PC-9 (cell line): Measurements from ENCODE around the gene GAP43. TPM values are rescaled to one million over a fixed set of nuclear protein-coding genes. Genes with fewer than 3 reads are reported as not detected.

ENCODE experiments used
- BruUV-seq: library from RNA; stranded (reverse); fragments of 400-500 nt; replicated peaks from 2 replicates; lab custom pipeline; 2021; lab: Mats Ljungman, UMichigan
- CTCF ChIA-PET: fragments of 300-600 bp; sonication (Branson Sonifier 250); formaldehyde crosslinking; loops from one replicate; lab custom pipeline; 2022; ENCODE audit warnings: antibody characterized with exemption; lab: Charles Lee
- POLR2A ChIA-PET: fragments of 300-600 bp; sonication (Branson Sonifier 250); formaldehyde crosslinking; loops from one replicate; lab custom pipeline; 2022; ENCODE audit warnings: antibody characterized with exemption; ENCODE audit not compliant: unreplicated experiment; lab: Charles Lee
- DNase-seq, 2 experiments: peaks; one replicate each; pipeline versions ENCODE4 v3.0.0 to v3.0.0-alpha.2; 2015 to 2022; ENCODE audit warnings: mixed read lengths in 1 of 2
- H2AFZ ChIP-seq: fragments of 200-600 bp; sonication (generic); 2 replicates; pipeline ENCODE4 v1.8.1; 2017; ENCODE audit warnings: antibody characterized with exemption
- H3F3A ChIP-seq: fragments of 200-600 bp; sonication (generic); 2 replicates; pipeline ENCODE4 v1.8.1; 2017; ENCODE audit warnings: antibody characterized with exemption, mild to moderate bottlenecking, low read depth; ENCODE audit not compliant: insufficient read depth
- H3K27ac ChIP-seq: fragments of 200-600 bp; sonication (generic); 2 replicates; pipeline ENCODE4 v1.6.1; 2016; ENCODE audit warnings: mixed run types
- H3K27me3 ChIP-seq: fragments of 200-600 bp; sonication (generic); 2 replicates; pipeline ENCODE4 v1.6.1; 2016; ENCODE audit warnings: low read depth, mixed run types; ENCODE audit not compliant: insufficient read depth
- H3K36me3 ChIP-seq: fragments of 200-600 bp; sonication (generic); 2 replicates; pipeline ENCODE4 v1.6.1; 2016; ENCODE audit warnings: low read depth, mixed run types
- H3K4me1 ChIP-seq: fragments of 200-600 bp; sonication (generic); replicated peaks from 2 replicates; pipeline ENCODE4 v1.6.1; 2016; ENCODE audit warnings: mixed run types; ENCODE audit not compliant: insufficient read depth
- H3K4me2 ChIP-seq: fragments of 200-600 bp; sonication (generic); 2 replicates; pipeline ENCODE4 v1.6.1; 2017; ENCODE audit warnings: mixed run types
- H3K4me3 ChIP-seq: fragments of 200-600 bp; sonication (generic); 2 replicates; pipeline ENCODE4 v1.6.1; 2016; ENCODE audit warnings: mixed run types
- H3K79me2 ChIP-seq: fragments of 200-600 bp; sonication (generic); 2 replicates; pipeline ENCODE4 v1.6.1; 2017; ENCODE audit warnings: low read depth, mixed run types
- H3K9me2 ChIP-seq: fragments of 200-600 bp; sonication (generic); 2 replicates; pipeline ENCODE4 v1.8.1; 2017; ENCODE audit warnings: mild to moderate bottlenecking; ENCODE audit not compliant: insufficient read depth
- H3K9me3 ChIP-seq: fragments of 200-600 bp; sonication (generic); 2 replicates; pipeline ENCODE4 v1.8.1; 2016; ENCODE audit warnings: low read depth; ENCODE audit not compliant: insufficient read depth
- H4K20me1 ChIP-seq: fragments of 200-600 bp; sonication (generic); 2 replicates; pipeline ENCODE4 v1.8.1; 2017; ENCODE audit not compliant: insufficient read depth
- EZH2 ChIP-seq: fragments of 200-600 bp; sonication (generic); IDR thresholded peaks from 2 replicates; pipeline ENCODE4 v1.8.0; 2017; ENCODE audit warnings: antibody characterized with exemption, low read depth
- intact Hi-C: fragments of 100-400 bp; cut with micrococcal nuclease; formaldehyde crosslinking; loops from one replicate; pipeline ENCODE4 v1.10.0; 2022; ENCODE audit not compliant: unreplicated experiment
- total RNA-seq: library from RNA; stranded (reverse); gene quantifications from 2 replicates; pipeline ENCODE4 v1.2.3, GENCODE V29; 2021
- TF ChIP-seq, protein P1 (sequence below): fragments of 200-600 bp; sonication (generic); conservative IDR thresholded peaks from 2 replicates; pipeline ENCODE4 v1.6.1; 2017; ENCODE audit warnings: mixed run types, antibody characterized with exemption, mild to moderate bottlenecking, moderate library complexity

The GAP43 gene
- total RNA-seq, 1 experiment from 2014 or later: not detected

DNA sequence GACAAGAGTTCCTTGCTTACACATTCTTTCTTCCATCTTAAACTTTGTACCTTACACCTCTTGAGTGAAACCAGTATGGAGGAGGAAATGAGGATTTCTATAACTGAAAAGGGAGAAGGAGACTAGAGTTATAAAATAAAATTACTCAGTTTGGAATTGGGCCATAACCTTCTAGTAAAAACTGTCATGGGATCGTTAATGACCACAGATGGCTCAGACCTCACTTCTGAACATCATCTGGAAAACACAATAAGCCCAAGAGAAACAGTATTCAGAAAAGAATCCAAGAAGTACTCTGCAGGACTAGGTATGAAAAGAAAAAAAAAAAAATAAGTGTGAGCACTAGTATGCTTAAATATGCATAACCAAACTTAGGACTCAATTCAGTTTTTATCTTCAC is 12.1 kb downstream of the GAP43 start:
- ChIA-PET CTCF (no interaction called here), POLR2A (no interaction called here)
- no TSS peak for BruUV-seq
- no peaks in the 10 kb centered on the region for H3F3A ChIP-seq
- no peak overlapping the region for H3K4me2 ChIP-seq
- no peaks in the 10 kb centered on the region for H3K9me2 ChIP-seq
- no peak overlapping the region for H2AFZ ChIP-seq
- H3K4me1 ChIP-seq: no peaks in the 10 kb centered on the region
- no peaks in the 10 kb centered on the region for H4K20me1 ChIP-seq
- intact Hi-C loops: no loop called here
- H3K9me3 ChIP-seq: no peaks in the 10 kb centered on the region
- H3K27ac ChIP-seq: no peak overlapping the region
- H3K27me3 ChIP-seq: no peaks in the 10 kb centered on the region
- H3K4me3 ChIP-seq: no peak overlapping the region
- no peak for DNase-seq
- H3K36me3 ChIP-seq: no peaks in the 10 kb centered on the region
- TF ChIP-seq, protein P1, sequence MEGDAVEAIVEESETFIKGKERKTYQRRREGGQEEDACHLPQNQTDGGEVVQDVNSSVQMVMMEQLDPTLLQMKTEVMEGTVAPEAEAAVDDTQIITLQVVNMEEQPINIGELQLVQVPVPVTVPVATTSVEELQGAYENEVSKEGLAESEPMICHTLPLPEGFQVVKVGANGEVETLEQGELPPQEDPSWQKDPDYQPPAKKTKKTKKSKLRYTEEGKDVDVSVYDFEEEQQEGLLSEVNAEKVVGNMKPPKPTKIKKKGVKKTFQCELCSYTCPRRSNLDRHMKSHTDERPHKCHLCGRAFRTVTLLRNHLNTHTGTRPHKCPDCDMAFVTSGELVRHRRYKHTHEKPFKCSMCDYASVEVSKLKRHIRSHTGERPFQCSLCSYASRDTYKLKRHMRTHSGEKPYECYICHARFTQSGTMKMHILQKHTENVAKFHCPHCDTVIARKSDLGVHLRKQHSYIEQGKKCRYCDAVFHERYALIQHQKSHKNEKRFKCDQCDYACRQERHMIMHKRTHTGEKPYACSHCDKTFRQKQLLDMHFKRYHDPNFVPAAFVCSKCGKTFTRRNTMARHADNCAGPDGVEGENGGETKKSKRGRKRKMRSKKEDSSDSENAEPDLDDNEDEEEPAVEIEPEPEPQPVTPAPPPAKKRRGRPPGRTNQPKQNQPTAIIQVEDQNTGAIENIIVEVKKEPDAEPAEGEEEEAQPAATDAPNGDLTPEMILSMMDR: no peak
- TF ChIP-seq EZH2: no peak
- no peaks in the 10 kb centered on the region for H3K79me2 ChIP-seq

DNA sequence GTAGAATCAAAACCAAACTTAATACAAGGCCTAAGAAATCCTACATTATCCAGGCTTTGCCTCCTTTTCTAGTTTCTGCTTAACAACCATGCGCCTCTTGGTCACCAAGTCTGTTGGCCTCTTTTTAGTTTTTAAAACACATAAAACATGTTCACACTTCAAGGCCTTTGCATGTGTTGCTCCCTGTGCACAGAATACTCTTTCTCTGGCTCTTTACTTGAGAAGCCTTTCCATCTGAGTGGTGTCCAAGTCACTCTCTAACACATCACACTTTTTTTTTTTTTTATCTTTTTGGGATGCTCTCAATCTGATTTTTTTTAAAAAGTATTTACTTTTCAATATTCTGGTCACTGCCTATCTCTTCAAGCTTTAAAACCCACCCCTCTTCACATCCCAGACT is 14.9 kb downstream of the GAP43 start:
- POLR2A ChIA-PET: no interaction called here
- H3K4me3 ChIP-seq: no peak overlapping the region
- no peaks in the 10 kb centered on the region for H3K9me2 ChIP-seq
- H3K4me1 ChIP-seq: no peaks in the 10 kb centered on the region
- intact Hi-C loops: no loop called here
- no peaks in the 10 kb centered on the region for H3K36me3 ChIP-seq
- BruUV-seq: no TSS peak
- CTCF ChIA-PET: no interaction called here
- TF ChIP-seq, protein P1: no peak
- TF ChIP-seq EZH2: no peak
- no peaks in the 10 kb centered on the region for H3F3A ChIP-seq
- no peaks in the 10 kb centered on the region for H4K20me1 ChIP-seq
- no peak overlapping the region for H2AFZ ChIP-seq
- DNase-seq: no peak
- no peak overlapping the region for H3K27ac ChIP-seq
- no peaks in the 10 kb centered on the region for H3K9me3 ChIP-seq
- no peak overlapping the region for H3K4me2 ChIP-seq
- H3K27me3 ChIP-seq: no peaks in the 10 kb centered on the region
- no peaks in the 10 kb centered on the region for H3K79me2 ChIP-seq

DNA sequence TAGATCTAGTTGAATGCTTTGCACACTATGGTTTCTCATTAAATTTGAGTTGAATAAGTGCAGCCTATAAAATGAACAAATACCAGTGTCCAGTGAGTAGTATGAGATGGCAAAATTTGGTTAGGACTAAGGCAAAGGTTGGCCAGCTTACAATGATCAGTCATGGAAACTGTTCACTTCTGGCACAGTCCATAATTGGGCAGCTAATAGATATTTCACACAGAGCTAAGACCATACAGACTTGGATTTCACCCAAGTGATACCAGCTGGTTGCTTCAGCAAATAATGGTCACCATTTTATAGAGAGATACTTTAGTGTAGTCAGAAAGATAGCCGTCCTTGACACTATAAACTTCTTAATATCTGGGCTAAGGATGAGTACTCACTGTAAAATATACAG is 15.7 kb downstream of the GAP43 start:
- Histone ChIP-seq H3K4me2 (no peak overlapping the region), H3K27me3 (no peaks in the 10 kb centered on the region), H3K4me1 (no peaks in the 10 kb centered on the region), H3K27ac (no peak overlapping the region), H3K4me3 (no peak overlapping the region), H3K9me2 (no peaks in the 10 kb centered on the region), H2AFZ (no peak overlapping the region), H3K9me3 (no peaks in the 10 kb centered on the region), H3K79me2 (no peaks in the 10 kb centered on the region), H3F3A (no peaks in the 10 kb centered on the region), H3K36me3 (no peaks in the 10 kb centered on the region), H4K20me1 (no peaks in the 10 kb centered on the region)
- intact Hi-C loops: no loop called here
- ChIA-PET POLR2A (no interaction called here), CTCF (no interaction called here)
- BruUV-seq: no TSS peak
- TF ChIP-seq, protein P1: no peak
- no peak for TF ChIP-seq EZH2
- no peak for DNase-seq
